WTC11 (cell line): Measurements from ENCODE around the gene PHAX. TPM values are rescaled to one million over a fixed set of nuclear protein-coding genes. Genes with fewer than 3 reads are reported as not detected.

ENCODE experiments used
- ATAC-seq: fragments of 200-7000 bp; cut with Tn5 transposase; 2 replicates; pipeline ENCODE4 v1.10.0; 2021; ENCODE audit warnings: mild to moderate bottlenecking, moderate library complexity
- CTCF ChIA-PET: fragments of 300-600 bp; sonication (Branson Sonifier 250); formaldehyde crosslinking; loops from one replicate; lab custom pipeline; 2021; ENCODE audit warnings: antibody characterized with exemption; lab: Charles Lee
- POLR2A ChIA-PET: fragments of 350-600 bp; sonication (Branson Sonifier 250); formaldehyde crosslinking; loops from one replicate; lab custom pipeline; 2021; ENCODE audit warnings: antibody characterized with exemption; lab: Charles Lee
- DNase-seq: peaks from one replicate; pipeline ENCODE4 v3.0.0; 2021; ENCODE audit warnings: low spot score
- H3K27ac Mint-ChIP-seq: 2 replicates; pipeline ENCODE4 v1.8.0; 2021; ENCODE audit warnings: mixed read lengths
- H3K27me3 Mint-ChIP-seq: 2 replicates; pipeline ENCODE4 v1.8.0; 2021; ENCODE audit warnings: low read depth, mild to moderate bottlenecking, moderate library complexity, mixed read lengths
- H3K36me3 Mint-ChIP-seq: 2 replicates; pipeline ENCODE4 v1.8.0; 2021; ENCODE audit warnings: mixed read lengths
- H3K4me1 Mint-ChIP-seq: 2 replicates; pipeline ENCODE4 v1.8.0; 2022; ENCODE audit warnings: mixed read lengths
- H3K4me3 Mint-ChIP-seq: 2 replicates; pipeline ENCODE4 v1.8.0; 2021; ENCODE audit warnings: mild to moderate bottlenecking, moderate library complexity, mixed read lengths
- H3K9me3 Mint-ChIP-seq: 2 replicates; pipeline ENCODE4 v1.8.0; 2021; ENCODE audit warnings: mixed read lengths
- CREM ChIP-seq: sonication (generic); formaldehyde crosslinking; IDR thresholded peaks from 2 replicates; pipeline ENCODE4 v1.8.1; 2022; ENCODE audit warnings: mild to moderate bottlenecking, missing genetic modification reagents, moderate library complexity
- ELF4 ChIP-seq: sonication (generic); formaldehyde crosslinking; IDR thresholded peaks from 2 replicates; pipeline ENCODE4 v1.8.1; 2022; ENCODE audit warnings: low read depth, mild to moderate bottlenecking, moderate library complexity, missing genetic modification reagents
- FOXJ3 ChIP-seq: sonication (generic); formaldehyde crosslinking; IDR thresholded peaks from 2 replicates; pipeline ENCODE4 v1.9.0; 2021; ENCODE audit warnings: missing genetic modification reagents, mild to moderate bottlenecking, borderline replicate concordance
- FOXK1 ChIP-seq: sonication (generic); formaldehyde crosslinking; IDR thresholded peaks from 2 replicates; pipeline ENCODE4 v1.8.0; 2022; ENCODE audit warnings: mild to moderate bottlenecking, moderate library complexity, missing genetic modification reagents
- GABPB1 ChIP-seq: sonication (generic); formaldehyde crosslinking; IDR thresholded peaks from 2 replicates; pipeline ENCODE4 v1.8.1; 2023; ENCODE audit warnings: mild to moderate bottlenecking, missing genetic modification reagents
- MYBL2 ChIP-seq: sonication (generic); formaldehyde crosslinking; IDR thresholded peaks from 2 replicates; pipeline ENCODE4 v1.8.1; 2023; ENCODE audit warnings: mild to moderate bottlenecking, moderate library complexity, missing genetic modification reagents
- NR2C2 ChIP-seq: sonication (generic); formaldehyde crosslinking; IDR thresholded peaks from 2 replicates; pipeline ENCODE4 v1.8.0; 2022; ENCODE audit warnings: mild to moderate bottlenecking, missing genetic modification reagents
- NR3C1 ChIP-seq: sonication (generic); formaldehyde crosslinking; conservative IDR thresholded peaks from 2 replicates; pipeline ENCODE4 v1.8.1; 2023; ENCODE audit warnings: low read depth, mild to moderate bottlenecking, missing genetic modification reagents
- RORB ChIP-seq: fragments of 250-450 bp; sonication (Bioruptor Pico); IDR thresholded peaks from 2 replicates; pipeline ENCODE4 v1.9.0; 2021; ENCODE audit warnings: mild to moderate bottlenecking
- ZNF671 ChIP-seq: fragments of 250-450 bp; sonication (Bioruptor Pico); IDR thresholded peaks from 2 replicates; pipeline ENCODE4 v1.8.0; 2021; ENCODE audit warnings: mild to moderate bottlenecking
- total RNA-seq: library from RNA; stranded (reverse); gene quantifications from 3 replicates; pipeline ENCODE4 v1.2.3, GENCODE V29; 2021
- TF ChIP-seq, protein P1 (sequence below): sonication (generic); formaldehyde crosslinking; IDR thresholded peaks from 2 replicates; pipeline ENCODE4 v1.8.0; 2023; ENCODE audit warnings: missing genetic modification reagents
- TF ChIP-seq, protein P2 (sequence below): sonication (generic); formaldehyde crosslinking; IDR thresholded peaks from 2 replicates; pipeline ENCODE4 v1.8.1; 2022; ENCODE audit warnings: low read depth, mild to moderate bottlenecking, moderate library complexity, missing genetic modification reagents, borderline replicate concordance
- TF ChIP-seq, protein P3 (sequence below): sonication (generic); formaldehyde crosslinking; IDR thresholded peaks from 2 replicates; pipeline ENCODE4 v1.8.0; 2022; ENCODE audit warnings: mild to moderate bottlenecking, missing genetic modification reagents
- TF ChIP-seq, protein P4 (sequence below): fragments of 250-450 bp; sonication (Bioruptor Pico); conservative IDR thresholded peaks from 2 replicates; pipeline ENCODE4 v1.9.0; 2021; ENCODE audit warnings: mild to moderate bottlenecking
- TF ChIP-seq, protein P5 (sequence below): fragments of 250-450 bp; sonication (Bioruptor Pico); IDR thresholded peaks from 2 replicates; pipeline ENCODE4 v1.9.0; 2021; ENCODE audit warnings: mild to moderate bottlenecking, borderline replicate concordance
- TF ChIP-seq, protein P6 (sequence below): fragments of 250-450 bp; sonication (Bioruptor Pico); IDR thresholded peaks from 2 replicates; pipeline ENCODE4 v1.9.0; 2021; ENCODE audit warnings: mild to moderate bottlenecking
- TF ChIP-seq, protein P7 (sequence below): fragments of 250-450 bp; sonication (Bioruptor Pico); IDR thresholded peaks from 2 replicates; pipeline ENCODE4 v2.1.2; 2022; ENCODE audit warnings: mild to moderate bottlenecking, moderate library complexity
- TF ChIP-seq, protein P8 (sequence below): sonication (generic); formaldehyde crosslinking; IDR thresholded peaks from 2 replicates; pipeline ENCODE4 v1.8.1; 2023; ENCODE audit warnings: mild to moderate bottlenecking, moderate library complexity, missing genetic modification reagents
- TF ChIP-seq, protein P9 (sequence below): fragments of 250-450 bp; sonication (Bioruptor Pico); IDR thresholded peaks from 2 replicates; pipeline ENCODE4 v1.8.0; 2021; ENCODE audit warnings: mild to moderate bottlenecking

Gene PHAX
- total RNA-seq, 1 experiment from 2014 or later = 58.2 TPM

DNA sequence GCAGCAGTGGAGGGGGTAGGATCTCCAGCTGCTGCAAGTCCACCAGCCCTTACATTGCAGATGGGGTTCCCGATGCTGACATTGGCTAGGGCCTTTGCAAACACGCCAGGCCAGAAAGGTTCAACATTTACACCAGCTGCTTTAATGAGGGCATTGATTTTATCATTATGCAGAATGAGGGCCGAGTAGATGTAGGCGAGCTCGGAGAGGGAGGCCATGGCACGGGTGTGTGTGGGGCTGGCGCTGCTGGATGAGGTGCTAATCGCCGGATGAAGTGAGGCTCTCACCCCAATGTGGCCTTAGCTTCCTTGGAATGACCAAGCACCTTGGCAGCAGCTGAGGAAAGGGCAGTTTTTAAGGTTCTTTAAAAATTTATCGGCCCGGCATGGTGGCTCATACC lies 27.4 kb downstream of the PHAX start:
- DNase-seq (no peak), ATAC-seq (peak; percentile 50)
- H3K27ac Mint-ChIP-seq = peak overlapping the region; percentile 86
- H3K4me3 Mint-ChIP-seq = no peak overlapping the region
- no peaks in the 10 kb centered on the region for H3K9me3 Mint-ChIP-seq
- H3K36me3 Mint-ChIP-seq = peaks cover 22% of the 10 kb centered on the region
- CTCF ChIA-PET = interaction anchor here (1.0 kb wide), 1 partner anchor 27 kb away, joined by 3 read pairs; the partner anchor contains the start of gene PHAX
- TF ChIP-seq, protein P1, sequence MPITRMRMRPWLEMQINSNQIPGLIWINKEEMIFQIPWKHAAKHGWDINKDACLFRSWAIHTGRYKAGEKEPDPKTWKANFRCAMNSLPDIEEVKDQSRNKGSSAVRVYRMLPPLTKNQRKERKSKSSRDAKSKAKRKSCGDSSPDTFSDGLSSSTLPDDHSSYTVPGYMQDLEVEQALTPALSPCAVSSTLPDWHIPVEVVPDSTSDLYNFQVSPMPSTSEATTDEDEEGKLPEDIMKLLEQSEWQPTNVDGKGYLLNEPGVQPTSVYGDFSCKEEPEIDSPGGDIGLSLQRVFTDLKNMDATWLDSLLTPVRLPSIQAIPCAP = no peak
- TF ChIP-seq, protein P2, sequence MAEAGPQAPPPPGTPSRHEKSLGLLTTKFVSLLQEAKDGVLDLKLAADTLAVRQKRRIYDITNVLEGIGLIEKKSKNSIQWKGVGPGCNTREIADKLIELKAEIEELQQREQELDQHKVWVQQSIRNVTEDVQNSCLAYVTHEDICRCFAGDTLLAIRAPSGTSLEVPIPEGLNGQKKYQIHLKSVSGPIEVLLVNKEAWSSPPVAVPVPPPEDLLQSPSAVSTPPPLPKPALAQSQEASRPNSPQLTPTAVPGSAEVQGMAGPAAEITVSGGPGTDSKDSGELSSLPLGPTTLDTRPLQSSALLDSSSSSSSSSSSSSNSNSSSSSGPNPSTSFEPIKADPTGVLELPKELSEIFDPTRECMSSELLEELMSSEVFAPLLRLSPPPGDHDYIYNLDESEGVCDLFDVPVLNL (CRISPR knock-in tag) = no peak
- no peak for TF ChIP-seq FOXK1
- no peak for TF ChIP-seq ZNF671 (CRISPR knock-in tag)
- no peak for TF ChIP-seq CREM
- TF ChIP-seq, protein P3, sequence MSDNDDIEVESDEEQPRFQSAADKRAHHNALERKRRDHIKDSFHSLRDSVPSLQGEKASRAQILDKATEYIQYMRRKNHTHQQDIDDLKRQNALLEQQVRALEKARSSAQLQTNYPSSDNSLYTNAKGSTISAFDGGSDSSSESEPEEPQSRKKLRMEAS = no peak
- TF ChIP-seq, protein P4, sequence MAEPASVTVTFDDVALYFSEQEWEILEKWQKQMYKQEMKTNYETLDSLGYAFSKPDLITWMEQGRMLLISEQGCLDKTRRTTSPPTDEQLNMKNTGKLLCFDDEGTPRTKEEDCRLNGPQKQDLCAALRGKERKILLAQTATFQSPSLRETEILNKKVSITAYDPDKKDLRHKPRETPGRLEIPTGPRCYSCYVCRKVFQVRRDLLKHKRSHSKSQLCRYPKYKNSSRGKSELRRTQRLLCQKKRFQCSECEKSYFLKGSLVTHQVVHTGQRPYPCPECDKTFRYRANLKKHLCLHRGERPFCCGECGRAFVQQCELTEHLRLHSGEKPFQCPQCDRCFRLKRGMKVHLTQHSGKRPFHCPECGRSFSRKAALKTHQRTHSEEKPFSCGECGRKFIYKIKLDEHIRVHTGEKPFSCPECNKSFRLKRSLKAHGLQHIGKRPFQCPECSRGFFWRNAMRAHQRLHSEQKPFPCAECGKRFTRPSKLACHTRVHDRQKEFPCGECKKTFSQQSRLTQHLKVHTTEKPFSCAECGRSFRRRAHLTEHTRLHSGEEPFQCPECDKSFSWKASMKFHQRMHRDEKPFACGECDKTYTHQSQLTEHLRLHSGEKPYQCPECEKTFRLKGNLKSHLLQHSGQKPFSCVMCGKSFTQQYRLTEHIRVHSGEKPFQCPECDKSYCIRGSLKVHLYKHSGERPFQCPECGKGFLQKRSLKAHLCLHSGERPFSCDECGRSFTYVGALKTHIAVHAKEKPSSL = no peak
- no peak for TF ChIP-seq MYBL2 (CRISPR knock-in tag)
- TF ChIP-seq, protein P5, sequence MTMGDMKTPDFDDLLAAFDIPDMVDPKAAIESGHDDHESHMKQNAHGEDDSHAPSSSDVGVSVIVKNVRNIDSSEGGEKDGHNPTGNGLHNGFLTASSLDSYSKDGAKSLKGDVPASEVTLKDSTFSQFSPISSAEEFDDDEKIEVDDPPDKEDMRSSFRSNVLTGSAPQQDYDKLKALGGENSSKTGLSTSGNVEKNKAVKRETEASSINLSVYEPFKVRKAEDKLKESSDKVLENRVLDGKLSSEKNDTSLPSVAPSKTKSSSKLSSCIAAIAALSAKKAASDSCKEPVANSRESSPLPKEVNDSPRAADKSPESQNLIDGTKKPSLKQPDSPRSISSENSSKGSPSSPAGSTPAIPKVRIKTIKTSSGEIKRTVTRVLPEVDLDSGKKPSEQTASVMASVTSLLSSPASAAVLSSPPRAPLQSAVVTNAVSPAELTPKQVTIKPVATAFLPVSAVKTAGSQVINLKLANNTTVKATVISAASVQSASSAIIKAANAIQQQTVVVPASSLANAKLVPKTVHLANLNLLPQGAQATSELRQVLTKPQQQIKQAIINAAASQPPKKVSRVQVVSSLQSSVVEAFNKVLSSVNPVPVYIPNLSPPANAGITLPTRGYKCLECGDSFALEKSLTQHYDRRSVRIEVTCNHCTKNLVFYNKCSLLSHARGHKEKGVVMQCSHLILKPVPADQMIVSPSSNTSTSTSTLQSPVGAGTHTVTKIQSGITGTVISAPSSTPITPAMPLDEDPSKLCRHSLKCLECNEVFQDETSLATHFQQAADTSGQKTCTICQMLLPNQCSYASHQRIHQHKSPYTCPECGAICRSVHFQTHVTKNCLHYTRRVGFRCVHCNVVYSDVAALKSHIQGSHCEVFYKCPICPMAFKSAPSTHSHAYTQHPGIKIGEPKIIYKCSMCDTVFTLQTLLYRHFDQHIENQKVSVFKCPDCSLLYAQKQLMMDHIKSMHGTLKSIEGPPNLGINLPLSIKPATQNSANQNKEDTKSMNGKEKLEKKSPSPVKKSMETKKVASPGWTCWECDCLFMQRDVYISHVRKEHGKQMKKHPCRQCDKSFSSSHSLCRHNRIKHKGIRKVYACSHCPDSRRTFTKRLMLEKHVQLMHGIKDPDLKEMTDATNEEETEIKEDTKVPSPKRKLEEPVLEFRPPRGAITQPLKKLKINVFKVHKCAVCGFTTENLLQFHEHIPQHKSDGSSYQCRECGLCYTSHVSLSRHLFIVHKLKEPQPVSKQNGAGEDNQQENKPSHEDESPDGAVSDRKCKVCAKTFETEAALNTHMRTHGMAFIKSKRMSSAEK (CRISPR knock-in tag) = no peak
- no peak for TF ChIP-seq NR2C2 (CRISPR knock-in tag)
- TF ChIP-seq, protein P6, sequence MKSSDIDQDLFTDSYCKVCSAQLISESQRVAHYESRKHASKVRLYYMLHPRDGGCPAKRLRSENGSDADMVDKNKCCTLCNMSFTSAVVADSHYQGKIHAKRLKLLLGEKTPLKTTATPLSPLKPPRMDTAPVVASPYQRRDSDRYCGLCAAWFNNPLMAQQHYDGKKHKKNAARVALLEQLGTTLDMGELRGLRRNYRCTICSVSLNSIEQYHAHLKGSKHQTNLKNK (CRISPR knock-in tag) = no peak
- TF ChIP-seq, protein P7, sequence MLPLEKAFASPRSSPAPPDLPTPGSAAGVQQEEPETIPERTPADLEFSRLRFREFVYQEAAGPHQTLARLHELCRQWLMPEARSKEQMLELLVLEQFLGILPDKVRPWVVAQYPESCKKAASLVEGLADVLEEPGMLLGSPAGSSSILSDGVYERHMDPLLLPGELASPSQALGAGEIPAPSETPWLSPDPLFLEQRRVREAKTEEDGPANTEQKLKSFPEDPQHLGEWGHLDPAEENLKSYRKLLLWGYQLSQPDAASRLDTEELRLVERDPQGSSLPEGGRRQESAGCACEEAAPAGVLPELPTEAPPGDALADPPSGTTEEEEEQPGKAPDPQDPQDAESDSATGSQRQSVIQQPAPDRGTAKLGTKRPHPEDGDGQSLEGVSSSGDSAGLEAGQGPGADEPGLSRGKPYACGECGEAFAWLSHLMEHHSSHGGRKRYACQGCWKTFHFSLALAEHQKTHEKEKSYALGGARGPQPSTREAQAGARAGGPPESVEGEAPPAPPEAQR = no peak
- TF ChIP-seq, protein P8, sequence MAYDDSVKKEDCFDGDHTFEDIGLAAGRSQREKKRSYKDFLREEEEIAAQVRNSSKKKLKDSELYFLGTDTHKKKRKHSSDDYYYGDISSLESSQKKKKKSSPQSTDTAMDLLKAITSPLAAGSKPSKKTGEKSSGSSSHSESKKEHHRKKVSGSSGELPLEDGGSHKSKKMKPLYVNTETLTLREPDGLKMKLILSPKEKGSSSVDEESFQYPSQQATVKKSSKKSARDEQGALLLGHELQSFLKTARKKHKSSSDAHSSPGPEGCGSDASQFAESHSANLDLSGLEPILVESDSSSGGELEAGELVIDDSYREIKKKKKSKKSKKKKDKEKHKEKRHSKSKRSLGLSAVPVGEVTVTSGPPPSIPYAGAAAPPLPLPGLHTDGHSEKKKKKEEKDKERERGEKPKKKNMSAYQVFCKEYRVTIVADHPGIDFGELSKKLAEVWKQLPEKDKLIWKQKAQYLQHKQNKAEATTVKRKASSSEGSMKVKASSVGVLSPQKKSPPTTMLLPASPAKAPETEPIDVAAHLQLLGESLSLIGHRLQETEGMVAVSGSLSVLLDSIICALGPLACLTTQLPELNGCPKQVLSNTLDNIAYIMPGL (CRISPR knock-in tag) = no peak
- TF ChIP-seq ELF4 = no peak
- TF ChIP-seq, protein P9, sequence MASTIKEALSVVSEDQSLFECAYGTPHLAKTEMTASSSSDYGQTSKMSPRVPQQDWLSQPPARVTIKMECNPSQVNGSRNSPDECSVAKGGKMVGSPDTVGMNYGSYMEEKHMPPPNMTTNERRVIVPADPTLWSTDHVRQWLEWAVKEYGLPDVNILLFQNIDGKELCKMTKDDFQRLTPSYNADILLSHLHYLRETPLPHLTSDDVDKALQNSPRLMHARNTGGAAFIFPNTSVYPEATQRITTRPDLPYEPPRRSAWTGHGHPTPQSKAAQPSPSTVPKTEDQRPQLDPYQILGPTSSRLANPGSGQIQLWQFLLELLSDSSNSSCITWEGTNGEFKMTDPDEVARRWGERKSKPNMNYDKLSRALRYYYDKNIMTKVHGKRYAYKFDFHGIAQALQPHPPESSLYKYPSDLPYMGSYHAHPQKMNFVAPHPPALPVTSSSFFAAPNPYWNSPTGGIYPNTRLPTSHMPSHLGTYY = no peak
- TF ChIP-seq FOXJ3 (CRISPR knock-in tag) = no peak
- no peak for TF ChIP-seq GABPB1 (CRISPR knock-in tag)
- TF ChIP-seq NR3C1 = no peak
- no peak for TF ChIP-seq RORB (CRISPR knock-in tag)
- TF ChIP-seq, all 79 proteins: peak for 0
- Mint-ChIP-seq H3K4me1 (peaks cover 4% of the 10 kb centered on the region), H3K27me3 (no peaks in the 10 kb centered on the region)
- POLR2A ChIA-PET = interaction anchor here (1.2 kb wide), 1 partner anchor 150 kb away, joined by 5 read pairs; no protein-coding TSS in a partner anchor
